Measurements from ENCODE around the gene ARHGAP15.

DNA sequence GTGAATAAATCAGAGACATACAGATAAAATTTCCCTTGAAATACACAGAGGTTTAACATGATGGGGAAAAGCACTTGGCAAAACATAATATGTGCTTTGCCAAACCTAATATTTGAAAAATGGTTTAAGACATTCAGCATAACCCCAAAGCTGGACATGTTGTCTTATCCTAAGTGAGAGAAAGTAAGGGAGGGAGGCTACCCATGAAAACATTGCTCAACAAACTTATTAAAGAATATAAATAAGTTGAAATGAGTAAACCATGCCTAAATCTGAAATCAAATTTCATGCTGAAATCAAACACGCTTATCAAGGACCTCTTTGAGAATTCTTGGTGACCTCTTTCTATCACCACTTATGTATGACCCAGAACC, 81.2 kb downstream of the ARHGAP15 start:
- TF ChIP-seq, protein P1, sequence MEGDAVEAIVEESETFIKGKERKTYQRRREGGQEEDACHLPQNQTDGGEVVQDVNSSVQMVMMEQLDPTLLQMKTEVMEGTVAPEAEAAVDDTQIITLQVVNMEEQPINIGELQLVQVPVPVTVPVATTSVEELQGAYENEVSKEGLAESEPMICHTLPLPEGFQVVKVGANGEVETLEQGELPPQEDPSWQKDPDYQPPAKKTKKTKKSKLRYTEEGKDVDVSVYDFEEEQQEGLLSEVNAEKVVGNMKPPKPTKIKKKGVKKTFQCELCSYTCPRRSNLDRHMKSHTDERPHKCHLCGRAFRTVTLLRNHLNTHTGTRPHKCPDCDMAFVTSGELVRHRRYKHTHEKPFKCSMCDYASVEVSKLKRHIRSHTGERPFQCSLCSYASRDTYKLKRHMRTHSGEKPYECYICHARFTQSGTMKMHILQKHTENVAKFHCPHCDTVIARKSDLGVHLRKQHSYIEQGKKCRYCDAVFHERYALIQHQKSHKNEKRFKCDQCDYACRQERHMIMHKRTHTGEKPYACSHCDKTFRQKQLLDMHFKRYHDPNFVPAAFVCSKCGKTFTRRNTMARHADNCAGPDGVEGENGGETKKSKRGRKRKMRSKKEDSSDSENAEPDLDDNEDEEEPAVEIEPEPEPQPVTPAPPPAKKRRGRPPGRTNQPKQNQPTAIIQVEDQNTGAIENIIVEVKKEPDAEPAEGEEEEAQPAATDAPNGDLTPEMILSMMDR (IDR thresholded peaks at IDR 0.05) = no peak
- TF ChIP-seq SIN3A (IDR thresholded peaks at IDR 0.05; ENCODE audit: borderline replicate concordance, insufficient read depth, low read depth, low read length) (no peak), POLR2AphosphoS5 (IDR thresholded peaks at IDR 0.05; ENCODE audit: low read depth, low read length) (no peak)
- TF ChIP-seq, protein P2, sequence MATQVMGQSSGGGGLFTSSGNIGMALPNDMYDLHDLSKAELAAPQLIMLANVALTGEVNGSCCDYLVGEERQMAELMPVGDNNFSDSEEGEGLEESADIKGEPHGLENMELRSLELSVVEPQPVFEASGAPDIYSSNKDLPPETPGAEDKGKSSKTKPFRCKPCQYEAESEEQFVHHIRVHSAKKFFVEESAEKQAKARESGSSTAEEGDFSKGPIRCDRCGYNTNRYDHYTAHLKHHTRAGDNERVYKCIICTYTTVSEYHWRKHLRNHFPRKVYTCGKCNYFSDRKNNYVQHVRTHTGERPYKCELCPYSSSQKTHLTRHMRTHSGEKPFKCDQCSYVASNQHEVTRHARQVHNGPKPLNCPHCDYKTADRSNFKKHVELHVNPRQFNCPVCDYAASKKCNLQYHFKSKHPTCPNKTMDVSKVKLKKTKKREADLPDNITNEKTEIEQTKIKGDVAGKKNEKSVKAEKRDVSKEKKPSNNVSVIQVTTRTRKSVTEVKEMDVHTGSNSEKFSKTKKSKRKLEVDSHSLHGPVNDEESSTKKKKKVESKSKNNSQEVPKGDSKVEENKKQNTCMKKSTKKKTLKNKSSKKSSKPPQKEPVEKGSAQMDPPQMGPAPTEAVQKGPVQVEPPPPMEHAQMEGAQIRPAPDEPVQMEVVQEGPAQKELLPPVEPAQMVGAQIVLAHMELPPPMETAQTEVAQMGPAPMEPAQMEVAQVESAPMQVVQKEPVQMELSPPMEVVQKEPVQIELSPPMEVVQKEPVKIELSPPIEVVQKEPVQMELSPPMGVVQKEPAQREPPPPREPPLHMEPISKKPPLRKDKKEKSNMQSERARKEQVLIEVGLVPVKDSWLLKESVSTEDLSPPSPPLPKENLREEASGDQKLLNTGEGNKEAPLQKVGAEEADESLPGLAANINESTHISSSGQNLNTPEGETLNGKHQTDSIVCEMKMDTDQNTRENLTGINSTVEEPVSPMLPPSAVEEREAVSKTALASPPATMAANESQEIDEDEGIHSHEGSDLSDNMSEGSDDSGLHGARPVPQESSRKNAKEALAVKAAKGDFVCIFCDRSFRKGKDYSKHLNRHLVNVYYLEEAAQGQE (IDR thresholded peaks at IDR 0.05; ENCODE audit: insufficient read depth in 1 of 2, low read depth in 2 of 2, low read length in 1 of 2) = no peak
